ENCODE measurements around the gene TEX35.

Gene TEX35

DNA sequence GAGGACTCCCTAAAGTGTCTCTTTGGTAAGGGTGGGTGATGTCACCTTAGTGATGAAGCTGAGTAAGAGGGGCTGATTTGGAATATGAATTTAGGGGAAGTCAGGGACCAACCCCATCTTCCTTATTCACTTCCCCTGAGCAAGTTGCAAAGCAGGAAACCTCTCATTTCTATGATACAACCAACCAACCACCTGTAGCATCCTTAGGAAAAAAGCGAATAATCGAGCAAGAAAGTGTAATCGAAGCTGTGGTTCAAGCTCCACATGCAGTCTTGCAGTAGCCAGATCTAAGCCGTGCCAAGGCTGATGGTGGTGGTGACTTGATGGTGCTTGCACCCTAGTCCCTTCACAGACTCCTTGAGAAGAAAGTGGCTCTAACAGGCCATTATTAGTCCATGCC lies 3.2 kb downstream of the TEX35 start:
- DNase-seq (ENCODE audit: low read depth): no peak
- H3K4me3 ChIP-seq (ENCODE audit: low read depth, low read length): no peak overlapping the region
- TF ChIP-seq, protein P1, sequence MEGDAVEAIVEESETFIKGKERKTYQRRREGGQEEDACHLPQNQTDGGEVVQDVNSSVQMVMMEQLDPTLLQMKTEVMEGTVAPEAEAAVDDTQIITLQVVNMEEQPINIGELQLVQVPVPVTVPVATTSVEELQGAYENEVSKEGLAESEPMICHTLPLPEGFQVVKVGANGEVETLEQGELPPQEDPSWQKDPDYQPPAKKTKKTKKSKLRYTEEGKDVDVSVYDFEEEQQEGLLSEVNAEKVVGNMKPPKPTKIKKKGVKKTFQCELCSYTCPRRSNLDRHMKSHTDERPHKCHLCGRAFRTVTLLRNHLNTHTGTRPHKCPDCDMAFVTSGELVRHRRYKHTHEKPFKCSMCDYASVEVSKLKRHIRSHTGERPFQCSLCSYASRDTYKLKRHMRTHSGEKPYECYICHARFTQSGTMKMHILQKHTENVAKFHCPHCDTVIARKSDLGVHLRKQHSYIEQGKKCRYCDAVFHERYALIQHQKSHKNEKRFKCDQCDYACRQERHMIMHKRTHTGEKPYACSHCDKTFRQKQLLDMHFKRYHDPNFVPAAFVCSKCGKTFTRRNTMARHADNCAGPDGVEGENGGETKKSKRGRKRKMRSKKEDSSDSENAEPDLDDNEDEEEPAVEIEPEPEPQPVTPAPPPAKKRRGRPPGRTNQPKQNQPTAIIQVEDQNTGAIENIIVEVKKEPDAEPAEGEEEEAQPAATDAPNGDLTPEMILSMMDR (IDR thresholded peaks at IDR 0.05; ENCODE audit: control insufficient read depth, extremely low read depth, insufficient read depth): no peak

DNA sequence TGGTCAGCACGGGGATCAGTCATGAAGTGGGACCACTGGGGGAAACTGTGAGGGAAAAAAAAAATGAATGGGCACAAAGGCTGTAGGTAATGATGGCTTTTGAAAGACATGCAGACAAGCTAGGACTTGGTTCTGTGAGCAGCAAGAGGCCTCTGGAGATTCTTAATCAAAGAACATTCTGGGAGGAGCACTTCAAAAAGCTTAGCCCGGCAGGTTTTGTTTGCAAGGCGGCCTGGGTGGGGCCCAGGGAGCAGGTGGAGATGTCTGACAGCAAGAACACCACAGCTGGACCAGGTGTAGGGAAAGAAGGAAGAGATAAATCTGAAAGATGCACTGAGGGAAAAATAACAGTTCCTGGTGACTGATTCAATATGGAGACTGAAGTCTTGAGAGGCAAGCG lies 6.0 kb downstream of the TEX35 start:
- H3K4me3 ChIP-seq (ENCODE audit: low read depth, low read length): no peak overlapping the region
- DNase-seq (ENCODE audit: low read depth): no peak

GRCh38 chr1:178520803-178521202 lies 7.9 kb downstream of the TEX35 start:
- H3K4me3 ChIP-seq (ENCODE audit: low read depth, low read length): no peak overlapping the region
- DNase-seq (ENCODE audit: low read depth): no peak
- TF ChIP-seq, protein P1 (IDR thresholded peaks at IDR 0.05; ENCODE audit: control insufficient read depth, extremely low read depth, insufficient read depth): no peak

More for the DNA sequence above, 6.0 kb downstream of the TEX35 start:
- TF ChIP-seq, protein P1 (IDR thresholded peaks at IDR 0.05; ENCODE audit: control insufficient read depth, extremely low read depth, insufficient read depth): no peak

- TF ChIP-seq, protein P1 (IDR thresholded peaks at IDR 0.05; ENCODE audit: control insufficient read depth, extremely low read depth, insufficient read depth): no peak
- no peak overlapping the region for H3K4me3 ChIP-seq (ENCODE audit: low read depth, low read length)
- DNase-seq (ENCODE audit: low read depth): no peak
Measured at GRCh38 chr1:178521241-178521640, 8.3 kb downstream of the TEX35 start.

DNA sequence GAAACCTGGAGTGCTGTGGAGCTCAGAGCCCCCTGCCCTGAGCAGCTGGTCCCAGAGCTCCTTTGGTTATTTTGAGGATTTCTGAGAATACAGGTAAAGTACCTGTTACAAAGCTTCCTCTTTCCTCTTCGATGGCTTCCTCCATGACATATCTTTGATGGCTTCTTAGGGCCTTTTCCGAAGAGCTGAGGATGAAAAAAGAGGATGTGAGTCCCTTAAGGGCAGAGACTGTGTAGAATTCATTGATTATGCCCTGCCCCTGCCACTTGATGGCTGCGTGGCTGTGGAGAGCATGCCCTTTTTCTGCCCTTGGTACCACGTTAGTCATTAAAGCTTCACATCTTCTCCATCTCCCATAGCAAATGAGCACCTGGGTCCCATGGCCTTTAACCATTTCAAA lies 14.2 kb downstream of the TEX35 start:
- no peak overlapping the region for H3K4me3 ChIP-seq (ENCODE audit: low read depth, low read length)
- TF ChIP-seq, protein P1 (IDR thresholded peaks at IDR 0.05; ENCODE audit: control insufficient read depth, extremely low read depth, insufficient read depth): no peak

GRCh38 chr1:178528228-178528952 lies 15.5 kb downstream of the TEX35 start:
- no peak for DNase-seq (ENCODE audit: low read depth)
- H3K4me3 ChIP-seq (ENCODE audit: low read depth, low read length): no peak overlapping the region
- TF ChIP-seq, protein P1 (IDR thresholded peaks at IDR 0.05; ENCODE audit: control insufficient read depth, extremely low read depth, insufficient read depth): no peak

More for the DNA sequence above, 14.2 kb downstream of the TEX35 start:
- no peak for DNase-seq (ENCODE audit: low read depth)

GRCh38 chr1:178528953-178529335 lies 16.0 kb downstream of the TEX35 start:
- DNase-seq (ENCODE audit: low read depth): no peak
- TF ChIP-seq, protein P1 (IDR thresholded peaks at IDR 0.05; ENCODE audit: control insufficient read depth, extremely low read depth, insufficient read depth): no peak
- H3K4me3 ChIP-seq (ENCODE audit: low read depth, low read length): no peak overlapping the region

All from LNCaP clone FGC (cell line).